DLD1 (cell line): ENCODE data around the gene DCTN3.

ENCODE experiments used
- in situ Hi-C: cut with HindIII; loops from 2 replicates; pipeline ENCODE4 v1.10.0; 2017; ENCODE audit warnings: low sequenced_read_pairs

DCTN3 gene

DNA sequence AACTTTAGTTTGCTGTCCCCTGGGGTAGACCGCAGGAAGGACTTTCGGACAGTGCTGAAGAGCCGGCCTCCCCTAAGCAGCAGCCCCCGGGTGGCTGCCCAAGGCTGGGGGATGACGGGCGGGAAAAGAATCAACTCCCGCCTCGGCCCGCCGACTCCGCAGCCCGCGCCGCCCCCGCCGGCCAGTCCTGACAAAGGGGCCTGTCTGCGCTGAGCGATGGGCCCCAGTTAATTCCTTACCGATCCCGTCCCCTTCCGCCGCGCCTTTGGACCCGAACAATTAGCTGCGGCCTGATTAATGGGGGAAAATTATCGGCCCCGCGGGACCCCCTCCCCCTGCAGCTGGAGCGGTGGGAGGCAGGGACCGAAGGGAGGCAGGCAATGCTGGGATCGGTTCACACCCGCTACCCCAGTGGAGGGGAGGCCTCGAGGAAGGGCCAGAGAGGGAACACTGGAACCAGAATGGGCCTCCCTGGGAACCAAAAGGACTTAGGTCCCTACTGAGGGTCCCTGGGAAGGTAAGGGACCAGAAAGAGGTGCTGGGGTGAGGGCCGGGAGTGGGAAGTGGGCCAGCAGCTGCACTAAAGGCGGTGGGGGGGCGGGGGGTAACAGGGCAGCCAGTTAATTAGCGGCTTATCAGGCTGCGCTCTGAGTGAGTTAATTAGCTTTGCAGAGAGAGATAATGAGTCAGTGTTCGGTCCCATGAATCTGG lies 4.3 kb upstream of the DCTN3 start:
- in situ Hi-C loops = no loop called here

DNA sequence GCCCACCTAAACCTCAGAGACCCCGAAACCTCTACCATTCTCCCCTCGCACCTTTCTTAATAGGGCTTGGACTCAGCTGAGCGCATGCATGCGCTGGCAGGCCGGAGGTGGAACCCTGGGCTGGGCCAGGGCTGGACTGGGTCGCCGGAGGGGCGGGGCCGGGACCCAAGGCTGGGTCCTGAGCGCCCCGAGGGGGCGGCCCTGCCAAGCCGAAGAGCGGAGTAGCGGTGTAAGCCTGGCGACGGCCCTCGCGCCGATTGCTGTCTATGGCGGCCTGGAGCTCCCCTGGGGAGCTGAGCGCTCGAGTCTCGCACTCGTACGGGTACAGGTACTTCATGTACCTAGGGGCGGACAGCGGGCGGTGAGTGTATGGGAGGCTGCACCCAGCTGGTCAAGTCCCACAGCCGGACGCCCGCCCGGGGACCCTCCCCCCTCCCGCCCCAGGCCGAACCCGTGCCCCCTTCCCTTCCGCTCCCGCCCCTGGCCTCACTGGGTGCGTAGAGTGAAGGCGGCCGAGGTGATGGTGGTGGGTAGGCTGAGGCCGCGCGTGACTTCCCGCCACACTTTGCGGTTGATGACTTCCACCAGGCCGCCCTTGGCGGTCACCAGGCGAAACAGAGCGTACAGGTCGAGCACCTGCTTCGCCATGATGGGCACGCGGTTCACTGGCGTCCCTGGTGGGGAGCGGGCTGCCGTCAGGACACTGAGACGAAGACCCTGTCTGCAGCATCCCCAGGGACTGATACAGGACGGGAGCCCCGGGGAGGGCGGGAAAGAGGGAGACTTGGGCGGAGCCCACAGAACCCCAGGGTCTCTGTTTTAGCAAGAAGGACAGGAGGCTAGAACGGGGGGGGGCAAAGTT lies 3.3 kb upstream of the DCTN3 start:
- in situ Hi-C loops = no loop called here

DNA sequence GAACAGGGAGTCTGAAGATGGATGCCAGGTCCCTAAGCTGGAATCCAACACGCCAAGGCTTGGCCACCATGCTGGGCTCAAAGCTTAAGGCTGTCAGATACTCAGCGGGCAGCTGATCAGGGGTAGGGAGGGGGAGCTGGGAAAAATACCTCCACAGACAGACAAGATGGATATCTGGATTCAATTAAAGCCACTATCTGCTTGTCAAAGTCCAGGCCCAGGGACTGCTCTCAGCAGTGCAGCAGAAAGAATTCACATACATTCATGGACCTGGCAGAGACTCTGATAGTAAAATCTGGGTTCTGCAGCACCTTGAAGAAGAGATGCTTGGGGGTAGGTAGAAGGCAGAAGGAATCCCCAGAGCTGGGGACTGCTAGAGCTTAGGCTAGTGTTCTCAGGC lies 5.2 kb downstream of the DCTN3 start:
- in situ Hi-C loops = no loop called here

DNA sequence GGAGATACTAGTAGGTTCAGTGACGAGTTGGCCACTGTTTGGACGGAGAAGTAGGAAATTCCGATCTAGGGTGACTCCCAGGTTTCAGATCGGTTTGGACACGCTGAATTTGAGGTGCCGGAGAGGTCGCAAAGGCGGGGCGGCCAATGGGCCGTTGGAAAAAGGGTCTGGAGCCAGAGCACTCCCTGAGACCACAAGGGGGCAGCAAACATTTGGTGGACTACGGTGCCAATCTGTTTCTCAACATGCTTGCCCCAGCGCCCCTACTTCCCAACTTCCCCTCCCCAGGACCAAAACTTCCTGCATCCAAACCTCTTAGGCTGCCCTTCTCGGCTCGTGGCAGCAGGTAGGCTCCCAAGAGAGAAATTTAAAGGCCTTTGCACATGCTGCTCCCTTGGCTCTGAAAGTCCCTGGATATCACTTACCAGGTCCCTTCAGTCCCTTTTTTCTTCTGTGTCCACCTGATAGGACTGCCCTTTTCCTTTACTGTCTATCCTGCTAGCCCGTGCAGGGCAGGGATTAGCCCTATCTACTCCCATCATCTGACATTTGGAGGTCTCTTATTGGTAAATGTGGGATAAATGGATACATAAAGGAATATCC lies 7.4 kb downstream of the DCTN3 start:
- in situ Hi-C loops = no loop called here

- in situ Hi-C loops = no loop called here
Measured at GRCh38 chr9:34611811-34612787, 8.2 kb downstream of the DCTN3 start, which contains the start of gene RPP25L. RPP25L (minus strand) TSS chr9:34612097; CDS start chr9:34611296, 801 bp downstream.

DNA sequence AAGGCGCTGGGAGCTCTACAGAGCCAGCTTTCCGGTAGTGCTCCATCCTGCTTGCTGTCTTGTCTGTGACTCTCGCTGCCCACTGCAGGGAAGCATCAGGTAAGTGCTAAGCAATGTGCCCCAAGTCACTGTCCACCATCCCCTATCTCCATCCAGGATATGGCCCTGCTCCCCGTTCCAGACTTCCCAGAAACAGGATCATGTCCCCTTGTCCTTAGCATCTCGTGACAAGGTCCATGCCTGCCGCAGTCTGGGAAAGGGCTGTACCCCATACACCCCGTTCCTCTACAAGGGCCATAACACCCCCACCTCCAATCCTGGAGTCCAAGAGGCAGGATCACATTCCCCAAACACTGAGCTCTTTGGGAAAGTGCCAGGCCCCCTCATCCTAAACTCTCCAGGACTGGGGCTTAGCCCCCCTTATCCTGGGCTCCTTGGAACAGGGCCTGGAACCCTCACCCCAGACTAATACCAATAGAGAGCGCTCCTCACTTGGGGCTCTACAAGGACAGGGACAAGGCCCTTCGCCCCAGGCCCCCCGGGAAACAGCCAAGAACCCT lies 9.0 kb downstream of the DCTN3 start:
- in situ Hi-C loops = no loop called here

DNA sequence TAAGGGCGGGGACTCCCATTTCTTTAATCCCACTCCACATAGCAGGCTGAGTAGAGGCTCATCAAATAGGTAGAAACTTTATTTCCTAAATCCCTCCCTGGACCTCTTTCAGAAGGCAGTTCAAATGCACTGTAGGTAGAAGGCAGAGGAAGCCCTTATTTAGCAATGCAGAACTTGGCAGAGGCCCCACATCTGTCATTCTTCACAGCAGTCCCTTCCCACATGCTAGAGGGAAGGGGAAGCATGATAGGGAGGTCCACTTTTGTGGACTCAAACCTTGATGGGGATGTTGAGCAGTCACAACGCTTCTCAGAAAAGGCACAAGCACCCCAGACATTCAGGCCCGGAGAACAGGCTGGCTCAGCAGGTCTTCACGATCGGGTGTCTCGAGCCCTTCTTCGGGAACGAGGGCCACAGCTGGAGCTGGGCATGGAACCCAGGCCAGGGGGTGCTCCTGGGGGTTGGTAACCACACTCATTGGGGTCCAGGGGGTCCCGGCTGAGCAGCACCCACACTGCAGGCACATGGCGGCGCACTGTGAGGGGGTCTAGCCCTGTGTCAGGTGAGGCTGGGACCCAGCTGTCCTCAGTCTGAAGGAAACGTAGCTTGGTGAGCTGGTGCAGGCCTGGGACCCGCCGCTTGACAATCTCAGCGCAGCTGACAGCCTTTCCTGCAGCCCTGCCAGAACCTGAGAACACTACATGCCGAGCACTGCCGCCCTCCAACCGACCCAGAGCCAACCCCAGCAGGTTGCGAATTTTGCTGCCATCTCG lies 9.7 kb downstream of the DCTN3 start:
- in situ Hi-C loops = no loop called here

DNA sequence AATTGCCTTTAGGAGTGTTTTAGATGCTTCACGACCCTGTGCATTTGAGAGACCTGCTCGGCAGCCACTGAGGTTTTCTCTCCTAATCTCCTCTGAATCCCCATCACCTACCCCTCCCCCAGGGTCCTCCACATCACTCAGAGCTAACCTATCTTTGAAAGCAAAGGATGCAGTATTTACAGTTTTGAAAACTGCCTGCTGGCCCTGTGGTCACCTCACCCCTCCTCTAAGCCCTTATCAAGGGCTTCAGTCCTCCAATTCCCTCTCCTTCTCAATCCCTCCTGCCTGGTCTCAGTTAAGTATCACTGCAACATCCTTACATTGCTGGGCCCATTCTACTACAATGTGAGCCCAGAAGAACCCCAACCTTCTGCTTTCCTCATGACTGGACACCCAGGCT lies 13.0 kb downstream of the DCTN3 start:
- in situ Hi-C loops = no loop called here

GRCh38 chr9:34606905-34607304 lies 13.4 kb downstream of the DCTN3 start:
- in situ Hi-C loops = no loop called here

- in situ Hi-C loops = no loop called here
Measured at GRCh38 chr9:34606190-34606589, 14.1 kb downstream of the DCTN3 start.

DNA sequence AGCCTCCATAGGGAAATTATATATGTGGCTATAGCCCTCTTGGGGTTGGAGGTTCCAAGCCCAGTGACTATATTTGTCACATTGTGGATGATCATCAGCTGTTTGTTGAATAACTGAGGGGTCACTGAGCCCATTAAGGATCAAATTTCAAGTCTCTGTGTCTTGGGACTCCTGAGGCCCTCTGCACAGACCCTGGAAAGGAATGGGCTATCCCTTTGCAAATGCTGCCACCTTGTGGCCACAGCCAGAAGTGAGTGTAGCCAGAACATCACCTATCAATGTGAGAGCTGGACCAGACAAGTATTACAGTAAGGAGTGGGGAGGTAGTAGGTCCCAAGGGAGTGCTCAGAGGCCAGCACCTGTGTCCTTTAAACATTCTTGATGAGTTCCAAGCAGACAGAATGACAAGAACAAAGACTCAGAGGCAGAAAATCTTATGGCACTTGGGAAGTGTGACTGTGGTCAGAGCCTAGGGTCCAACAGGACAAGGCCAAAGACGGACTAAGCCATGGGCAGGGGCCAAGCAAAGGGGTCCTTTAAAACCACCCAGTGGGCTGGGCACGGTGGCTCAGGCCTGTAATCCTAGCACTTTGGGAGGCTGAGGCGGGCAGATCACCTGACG lies 16.6 kb downstream of the DCTN3 start:
- in situ Hi-C loops = no loop called here

DNA sequence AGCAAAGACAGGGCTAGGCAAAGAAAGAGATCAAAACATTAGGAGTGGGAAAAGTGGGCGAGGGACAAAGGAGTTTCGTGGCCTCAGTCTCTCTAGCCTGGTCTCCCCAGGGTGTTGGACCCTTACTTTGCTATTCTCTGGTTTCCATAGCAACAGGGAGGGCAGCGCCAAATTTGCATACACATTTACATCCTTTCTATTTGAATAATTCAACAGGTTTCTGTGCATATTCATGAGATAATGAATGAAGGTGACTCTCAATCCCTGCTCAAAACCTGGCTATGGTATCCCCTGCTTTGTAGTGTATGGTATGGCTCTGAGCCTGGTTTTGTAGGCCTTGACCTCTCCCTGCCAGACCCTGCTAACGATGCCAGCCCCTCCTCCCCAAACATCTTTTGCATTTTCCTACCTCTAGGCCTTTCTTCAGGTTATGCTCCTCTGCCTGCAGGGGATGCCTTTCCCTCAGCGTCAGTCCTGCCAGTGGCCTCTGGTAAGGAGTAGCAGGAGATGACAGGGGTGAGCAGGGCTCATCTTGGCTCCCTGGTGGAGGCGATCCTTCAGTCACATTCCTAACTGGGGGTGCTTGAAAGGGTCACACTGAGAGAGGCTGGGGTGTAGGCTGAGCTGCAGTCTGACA lies 18.2 kb downstream of the DCTN3 start:
- in situ Hi-C loops = no loop called here

DNA sequence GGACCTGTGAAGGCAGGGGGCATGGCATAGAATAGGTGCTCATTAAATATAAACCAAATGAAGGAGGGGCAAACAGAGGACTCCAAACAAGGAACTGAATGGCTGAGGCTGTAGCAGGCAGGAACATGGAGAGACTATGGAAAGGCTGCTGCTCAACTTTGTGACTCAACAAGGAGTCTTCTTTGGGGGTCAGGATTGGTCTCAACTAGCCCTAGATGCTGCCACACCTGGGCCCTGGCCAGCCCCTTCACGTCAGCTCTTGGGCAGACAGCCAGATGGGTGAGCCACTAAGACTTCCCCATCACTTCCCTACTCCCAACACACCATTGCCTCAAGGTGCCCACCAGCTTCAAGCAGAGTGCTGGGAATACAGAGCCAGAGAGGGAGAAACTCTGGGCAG lies 19.4 kb downstream of the DCTN3 start:
- in situ Hi-C loops = no loop called here

DNA sequence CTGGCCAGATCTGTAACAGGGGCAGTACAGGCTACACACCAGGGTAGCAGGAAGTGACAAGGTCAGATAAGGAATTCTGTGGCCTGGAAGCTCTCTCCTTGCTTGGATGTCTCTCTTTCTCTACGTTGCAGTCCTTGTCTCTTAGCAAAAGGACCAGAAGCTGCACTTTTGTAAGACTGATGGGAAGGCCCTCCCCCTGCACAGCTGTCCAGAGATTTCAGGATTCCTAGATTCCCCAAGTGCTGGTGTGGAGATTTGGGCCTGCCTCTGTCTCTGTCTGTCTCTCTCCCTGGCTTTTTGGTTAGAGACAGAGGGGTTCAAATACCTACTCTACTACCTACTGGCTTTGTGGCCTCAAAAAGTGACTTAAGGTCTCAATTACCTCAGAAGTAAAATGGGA lies 20.7 kb downstream of the DCTN3 start:
- in situ Hi-C loops = loop anchor here (25.0 kb wide), 1 partner anchor 162 kb away; no protein-coding TSS in a partner anchor

DNA sequence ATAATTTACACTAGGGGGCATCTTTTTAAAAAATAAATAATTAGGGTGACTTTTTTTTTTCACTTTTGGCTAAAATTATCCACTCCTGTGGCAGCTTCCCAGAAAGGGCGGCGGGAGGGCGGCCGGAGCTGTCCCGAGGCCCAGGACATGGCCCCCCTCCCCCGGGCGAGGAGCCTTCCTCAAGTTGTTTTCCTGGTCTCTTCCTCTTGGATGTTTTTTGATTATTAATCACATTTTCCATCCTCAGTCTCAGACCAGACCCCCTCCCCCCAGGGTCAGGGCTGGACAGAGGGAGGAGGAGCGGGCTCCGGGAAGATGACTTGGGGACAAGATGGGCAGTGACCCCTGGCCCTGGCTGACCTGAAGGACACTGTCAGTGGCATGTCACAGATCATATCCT lies 26.1 kb downstream of the DCTN3 start:
- in situ Hi-C loops = loop anchor here (25.0 kb wide), 1 partner anchor 157 kb away; no protein-coding TSS in a partner anchor

DNA sequence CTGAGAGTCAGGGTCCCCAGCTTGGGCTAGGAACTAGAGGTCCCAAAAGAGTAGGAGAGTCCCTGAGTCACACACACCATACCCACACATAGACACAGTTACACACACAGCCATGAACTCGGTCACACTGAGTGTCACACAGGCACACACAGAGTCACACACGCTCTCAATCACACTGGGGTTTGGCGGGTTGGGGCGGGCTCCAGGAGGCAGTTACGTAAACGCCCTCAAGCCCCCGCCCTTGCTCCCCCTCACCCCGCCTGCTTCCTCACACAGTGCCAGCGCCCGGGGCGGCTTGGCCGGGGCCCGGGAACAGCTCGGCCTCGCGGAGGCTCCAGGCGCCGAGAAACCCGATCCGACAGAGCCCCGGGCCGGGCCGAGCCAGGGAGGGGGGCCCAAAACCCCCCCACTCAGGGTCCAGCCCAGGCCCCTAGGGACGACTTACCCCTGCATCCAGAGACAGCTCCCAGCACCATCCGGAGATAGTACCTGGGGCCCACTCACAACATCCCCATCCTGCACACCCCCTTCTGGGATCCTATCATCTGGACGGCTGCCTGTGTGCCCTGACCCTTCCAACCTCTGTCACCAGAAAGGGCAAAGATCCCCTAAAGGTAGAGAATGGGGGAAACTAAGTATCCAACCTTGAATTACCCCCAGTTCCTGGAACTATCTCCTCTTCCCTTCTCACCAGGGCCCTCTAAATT lies 27.2 kb downstream of the DCTN3 start:
- in situ Hi-C loops = loop anchor here (25.0 kb wide), 1 partner anchor 156 kb away; no protein-coding TSS in a partner anchor

DNA sequence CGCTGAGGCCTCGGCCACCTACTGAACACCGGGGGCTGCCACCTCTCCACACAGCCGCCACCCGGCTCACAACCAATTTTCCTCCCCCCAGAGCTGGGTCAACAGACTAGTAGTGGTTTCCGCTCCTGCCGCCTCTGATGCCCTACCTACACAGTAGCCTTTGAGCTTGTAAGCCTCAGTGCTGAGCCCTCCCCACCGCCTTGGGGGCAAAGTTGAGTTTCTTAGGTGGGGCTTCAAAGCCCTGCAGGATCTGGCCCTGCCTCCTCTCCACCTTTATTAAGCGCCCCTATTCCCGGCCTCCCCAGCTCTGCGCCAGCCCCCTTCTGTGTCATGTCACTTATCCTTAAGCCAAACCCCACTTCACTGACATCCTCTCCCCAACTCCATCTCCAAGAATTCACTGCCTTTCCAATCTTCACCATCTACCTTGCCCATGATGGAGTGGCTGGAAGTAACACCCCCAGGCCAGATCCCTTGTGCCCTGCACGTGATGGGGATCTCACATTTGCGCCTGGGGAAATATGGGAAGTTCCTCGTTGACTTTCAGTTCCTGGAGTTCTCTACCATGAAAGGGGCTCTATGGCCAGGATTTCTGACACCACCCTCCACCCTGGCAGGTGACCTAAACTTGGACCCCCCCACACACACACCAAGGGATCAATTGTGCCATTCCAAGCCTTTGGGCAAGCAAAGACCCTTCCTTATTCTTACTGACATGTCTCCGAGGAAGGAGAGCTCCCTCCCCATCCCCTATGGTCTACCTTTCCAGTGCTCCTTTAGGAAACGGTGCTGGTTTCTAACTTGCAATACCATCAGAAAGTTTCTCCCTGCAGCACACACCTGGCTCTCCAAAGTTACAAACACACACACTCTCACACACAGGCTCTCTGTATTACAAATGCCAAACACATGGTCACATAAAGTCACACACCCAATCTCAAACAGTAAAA lies 28.1 kb downstream of the DCTN3 start:
- in situ Hi-C loops = loop anchor here (25.0 kb wide), 1 partner anchor 155 kb away; no protein-coding TSS in a partner anchor
